HCT116 (cell line): ENCODE measurements around the gene DOK6. TPM values are rescaled to one million over a fixed set of nuclear protein-coding genes. Genes with fewer than 3 reads are reported as not detected.

Experiments used
- ATAC-seq: fragments of 200-7000 bp; cut with Tn5 transposase; 2 replicates; pipeline ENCODE4 v1.9.1; 2020; ENCODE audit warnings: mild to moderate bottlenecking, moderate library complexity
- BruUV-seq: library from RNA; stranded (reverse); fragments of 400-500 nt; replicated peaks from 2 replicates; lab custom pipeline; 2021; lab: Mats Ljungman, UMichigan
- CTCF ChIA-PET: fragments of 300-600 bp; sonication (Branson Sonifier 250); formaldehyde crosslinking; loops from one replicate; lab custom pipeline; 2021; ENCODE audit warnings: antibody characterized with exemption; lab: Charles Lee
- POLR2A ChIA-PET: fragments of 300-600, 350-600 bp; sonication (Branson Sonifier 250); formaldehyde crosslinking; loops from one replicate; lab custom pipeline; 2021; ENCODE audit warnings: antibody characterized with exemption; lab: Charles Lee
- RAD21 ChIA-PET, 2 experiments: fragments of 300-600 bp; sonication (Branson Sonifier 250); formaldehyde crosslinking; loops; one replicate each; lab custom pipeline; 2023; ENCODE audit warnings: low total read pairs in 2 of 2; ENCODE audit not compliant: uncharacterized antibody in 2 of 2, unreplicated experiment in 2 of 2, low non-redundant PET in 1 of 2; lab: Charles Lee
- DNase-seq: peaks from one replicate; pipeline ENCODE4 v3.0.0-alpha.2; 2010; ENCODE audit warnings: low read depth, low spot score
- H2AFZ ChIP-seq: fragments of 200-600 bp; shearing (Covaris generic), sonication (generic); 2 replicates; pipeline ENCODE4 v1.6.1; 2017; ENCODE audit warnings: low read depth, mixed run types, mixed read lengths, antibody characterized with exemption, low read length; ENCODE audit not compliant: poor library complexity, severe bottlenecking
- H3K27ac ChIP-seq: 2 replicates; pipeline ENCODE4 v1.5.1; 2012; ENCODE audit warnings: low read depth, low read length
- H3K27me3 ChIP-seq: fragments of 200-600 bp; sonication (generic); 2 replicates; pipeline ENCODE4 v1.6.1; 2016; ENCODE audit warnings: mixed run types, low read length, mixed read lengths; ENCODE audit not compliant: insufficient read depth
- H3K36me3 ChIP-seq, 2 experiments: fragments of 200-500 bp in 1 of 2; fragments of 200-600 bp in 1 of 2; sonication (Bioruptor generic) in 1 of 2; sonication (generic) in 1 of 2; 2 replicates each; pipeline versions ENCODE4 v1.5.1 to v1.6.1; 2014 to 2016; ENCODE audit warnings: low read length in 2 of 2, inconsistent platforms in 1 of 2, mixed read lengths in 1 of 2, mixed run types in 1 of 2; ENCODE audit not compliant: insufficient read depth in 2 of 2, control insufficient read depth in 1 of 2
- H3K4me1 ChIP-seq, 2 experiments: fragments of 200-600 bp in 1 of 2; sonication (generic) in 1 of 2; 2 replicates each; pipeline versions ENCODE4 v1.5.1 to v1.6.1; 2012 to 2017; ENCODE audit warnings: low read length in 2 of 2, inconsistent platforms in 1 of 2, mild to moderate bottlenecking in 1 of 2, mixed read lengths in 1 of 2, mixed run types in 1 of 2, moderate library complexity in 1 of 2; ENCODE audit not compliant: insufficient read depth in 2 of 2, control insufficient read depth in 1 of 2
- H3K4me2 ChIP-seq: fragments of 200-600 bp; sonication (generic); 2 replicates; pipeline ENCODE4 v1.6.1; 2017; ENCODE audit warnings: mixed run types, low read length, mixed read lengths
- H3K4me3 ChIP-seq, 2 experiments: fragments of 200-600 bp in 1 of 2; sonication (generic) in 1 of 2; replicated peaks in 1 of 2; 2 replicates each; pipeline ENCODE4 v1.5.1; 2011 to 2016; ENCODE audit warnings: low read length in 2 of 2, control low read depth in 1 of 2, low read depth in 1 of 2, mild to moderate bottlenecking in 1 of 2, mixed read lengths in 1 of 2, mixed run types in 1 of 2
- H3K79me2 ChIP-seq: fragments of 200-600 bp; sonication (generic); 2 replicates; pipeline ENCODE4 v1.6.1; 2017; ENCODE audit warnings: mild to moderate bottlenecking, mixed run types, low read length, moderate library complexity, mixed read lengths; ENCODE audit not compliant: insufficient read depth
- H3K9ac ChIP-seq: fragments of 200-600 bp; sonication (generic); 2 replicates; pipeline ENCODE4 v1.6.1; 2016; ENCODE audit warnings: low read length, mixed read lengths
- H3K9me2 ChIP-seq: fragments of 200-600 bp; sonication (generic), shearing (Covaris generic); 2 replicates; pipeline ENCODE4 v1.6.1; 2017; ENCODE audit warnings: mixed run types, mild to moderate bottlenecking, moderate library complexity; ENCODE audit not compliant: insufficient read depth
- H3K9me3 ChIP-seq, 2 experiments: fragments of 200-500 bp in 1 of 2; fragments of 200-600 bp in 1 of 2; sonication (Bioruptor generic) in 1 of 2; sonication (generic) in 1 of 2; 2 replicates each; pipeline ENCODE4 v1.6.1; 2014 to 2017; ENCODE audit warnings: low read length in 2 of 2, mixed read lengths in 2 of 2, inconsistent platforms in 1 of 2, low read depth in 1 of 2, mild to moderate bottlenecking in 1 of 2, mixed run types in 1 of 2, moderate library complexity in 1 of 2; ENCODE audit not compliant: control insufficient read depth in 1 of 2, insufficient read depth in 1 of 2
- H4K20me1 ChIP-seq: fragments of 200-600 bp; sonication (generic), shearing (Covaris generic); 2 replicates; pipeline ENCODE4 v1.6.1; 2017; ENCODE audit warnings: mixed run types, mild to moderate bottlenecking, moderate library complexity; ENCODE audit not compliant: insufficient read depth
- CBX3 ChIP-seq: IDR thresholded peaks from 2 replicates; pipeline ENCODE4 v1.6.1; 2012; ENCODE audit warnings: low read depth
- EGR1 ChIP-seq: IDR thresholded peaks from 2 replicates; pipeline ENCODE4 v1.6.1; 2012; ENCODE audit warnings: low read depth
- EZH2phosphoT487 ChIP-seq: fragments of 200-600 bp; IDR thresholded peaks from 2 replicates; pipeline ENCODE4 v1.6.1; 2018; ENCODE audit warnings: antibody characterized with exemption, borderline replicate concordance
- FOSL1 ChIP-seq: IDR thresholded peaks from 2 replicates; pipeline ENCODE4 v1.6.1; 2012; ENCODE audit warnings: low read depth
- JUND ChIP-seq: IDR thresholded peaks from 2 replicates; pipeline ENCODE4 v1.6.1; 2012
- intact Hi-C: fragments of 100-400 bp; cut with micrococcal nuclease; formaldehyde crosslinking; loops from 2 replicates; pipeline ENCODE4 v1.10.0; 2022
- total RNA-seq: library from RNA; stranded (reverse); gene quantifications from one replicate; pipeline ENCODE4 v1.2.1, GENCODE V29; 2021; ENCODE audit not compliant: unreplicated experiment
- TF ChIP-seq, protein P1 (sequence below): IDR thresholded peaks from 2 replicates; pipeline ENCODE4 v1.6.1; 2012; ENCODE audit warnings: low read depth
- TF ChIP-seq, protein P2 (sequence below), 3 experiments: fragments of 200-600 bp in 1 of 3; sonication (generic) in 1 of 3; IDR thresholded peaks in 2 of 3; conservative IDR thresholded peaks in 1 of 3; 2 replicates each; pipeline ENCODE4 v1.5.1; 2012 to 2017; ENCODE audit warnings: low read depth in 2 of 3, low read length in 2 of 3, antibody characterized with exemption in 1 of 3, borderline replicate concordance in 1 of 3, control low read depth in 1 of 3, mild to moderate bottlenecking in 1 of 3, mixed read lengths in 1 of 3, mixed run types in 1 of 3, moderate library complexity in 1 of 3; ENCODE audit not compliant: insufficient read depth in 1 of 3
- TF ChIP-seq, protein P3 (sequence below): IDR thresholded peaks from 2 replicates; pipeline ENCODE4 v1.6.1; 2012

Gene DOK6
- total RNA-seq, 1 experiment from 2014 or later, result not detected

DNA sequence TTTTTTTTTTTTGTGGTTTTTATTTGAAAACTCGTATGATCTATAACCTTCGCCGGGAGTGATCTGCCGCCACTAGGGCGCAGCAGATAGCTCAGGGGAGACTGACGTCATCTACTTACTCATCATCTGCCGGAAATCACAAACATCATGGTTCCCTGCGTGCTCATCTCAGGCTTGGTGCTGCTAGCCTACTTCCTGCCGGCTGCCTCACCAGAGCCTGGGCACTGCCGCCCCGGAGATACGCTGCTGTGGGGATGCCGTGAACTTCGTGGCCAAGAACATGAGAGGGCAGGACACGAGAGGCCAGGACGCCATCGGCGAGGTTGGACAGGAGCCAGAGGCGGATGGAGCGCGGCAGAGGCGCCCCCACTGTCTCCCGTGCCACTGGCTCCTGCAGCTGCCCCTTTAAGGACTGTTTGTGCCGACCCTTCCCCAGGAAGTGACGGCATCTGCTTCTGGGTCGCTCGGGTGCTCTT, 68.8 kb downstream of the DOK6 start:
- Histone ChIP-seq H3K79me2 (no peaks in the 10 kb centered on the region), H2AFZ (peak overlapping the region; percentile 90), H3K27me3 (no peaks in the 10 kb centered on the region), H3K36me3 (no peaks in the 10 kb centered on the region), H3K4me1 (peaks cover 0 to 4% of the 10 kb centered on the region in 2 experiments; a peak in 1 of 4 replicates), H3K9me3 (no peaks in the 10 kb centered on the region), H3K27ac (no peak overlapping the region), H4K20me1 (no peaks in the 10 kb centered on the region), H3K9me2 (no peaks in the 10 kb centered on the region), H3K4me2 (no peak overlapping the region), H3K4me3 (no peak overlapping the region), H3K9ac (no peak overlapping the region)
- peak; percentile 87 for ATAC-seq
- TF ChIP-seq EZH2phosphoT487 (no peak), CBX3 (0 out of 2 replicates have a peak, but pooled peaks have one; percentile 13), EGR1 (no peak), JUND (0 out of 2 replicates have a peak, but pooled peaks have one; percentile 28), FOSL1 (peak; percentile 25; the same call in 1 of the 2 replicates)
- TF ChIP-seq, protein P1, sequence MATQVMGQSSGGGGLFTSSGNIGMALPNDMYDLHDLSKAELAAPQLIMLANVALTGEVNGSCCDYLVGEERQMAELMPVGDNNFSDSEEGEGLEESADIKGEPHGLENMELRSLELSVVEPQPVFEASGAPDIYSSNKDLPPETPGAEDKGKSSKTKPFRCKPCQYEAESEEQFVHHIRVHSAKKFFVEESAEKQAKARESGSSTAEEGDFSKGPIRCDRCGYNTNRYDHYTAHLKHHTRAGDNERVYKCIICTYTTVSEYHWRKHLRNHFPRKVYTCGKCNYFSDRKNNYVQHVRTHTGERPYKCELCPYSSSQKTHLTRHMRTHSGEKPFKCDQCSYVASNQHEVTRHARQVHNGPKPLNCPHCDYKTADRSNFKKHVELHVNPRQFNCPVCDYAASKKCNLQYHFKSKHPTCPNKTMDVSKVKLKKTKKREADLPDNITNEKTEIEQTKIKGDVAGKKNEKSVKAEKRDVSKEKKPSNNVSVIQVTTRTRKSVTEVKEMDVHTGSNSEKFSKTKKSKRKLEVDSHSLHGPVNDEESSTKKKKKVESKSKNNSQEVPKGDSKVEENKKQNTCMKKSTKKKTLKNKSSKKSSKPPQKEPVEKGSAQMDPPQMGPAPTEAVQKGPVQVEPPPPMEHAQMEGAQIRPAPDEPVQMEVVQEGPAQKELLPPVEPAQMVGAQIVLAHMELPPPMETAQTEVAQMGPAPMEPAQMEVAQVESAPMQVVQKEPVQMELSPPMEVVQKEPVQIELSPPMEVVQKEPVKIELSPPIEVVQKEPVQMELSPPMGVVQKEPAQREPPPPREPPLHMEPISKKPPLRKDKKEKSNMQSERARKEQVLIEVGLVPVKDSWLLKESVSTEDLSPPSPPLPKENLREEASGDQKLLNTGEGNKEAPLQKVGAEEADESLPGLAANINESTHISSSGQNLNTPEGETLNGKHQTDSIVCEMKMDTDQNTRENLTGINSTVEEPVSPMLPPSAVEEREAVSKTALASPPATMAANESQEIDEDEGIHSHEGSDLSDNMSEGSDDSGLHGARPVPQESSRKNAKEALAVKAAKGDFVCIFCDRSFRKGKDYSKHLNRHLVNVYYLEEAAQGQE, result no peak
- TF ChIP-seq, protein P2, sequence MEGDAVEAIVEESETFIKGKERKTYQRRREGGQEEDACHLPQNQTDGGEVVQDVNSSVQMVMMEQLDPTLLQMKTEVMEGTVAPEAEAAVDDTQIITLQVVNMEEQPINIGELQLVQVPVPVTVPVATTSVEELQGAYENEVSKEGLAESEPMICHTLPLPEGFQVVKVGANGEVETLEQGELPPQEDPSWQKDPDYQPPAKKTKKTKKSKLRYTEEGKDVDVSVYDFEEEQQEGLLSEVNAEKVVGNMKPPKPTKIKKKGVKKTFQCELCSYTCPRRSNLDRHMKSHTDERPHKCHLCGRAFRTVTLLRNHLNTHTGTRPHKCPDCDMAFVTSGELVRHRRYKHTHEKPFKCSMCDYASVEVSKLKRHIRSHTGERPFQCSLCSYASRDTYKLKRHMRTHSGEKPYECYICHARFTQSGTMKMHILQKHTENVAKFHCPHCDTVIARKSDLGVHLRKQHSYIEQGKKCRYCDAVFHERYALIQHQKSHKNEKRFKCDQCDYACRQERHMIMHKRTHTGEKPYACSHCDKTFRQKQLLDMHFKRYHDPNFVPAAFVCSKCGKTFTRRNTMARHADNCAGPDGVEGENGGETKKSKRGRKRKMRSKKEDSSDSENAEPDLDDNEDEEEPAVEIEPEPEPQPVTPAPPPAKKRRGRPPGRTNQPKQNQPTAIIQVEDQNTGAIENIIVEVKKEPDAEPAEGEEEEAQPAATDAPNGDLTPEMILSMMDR (IDR thresholded peaks at IDR 0.05 in 2 of 3, conservative IDR thresholded peaks at IDR 0.05 in 1 of 3; ENCODE audit: borderline replicate concordance in 1 of 3, insufficient read depth in 1 of 3, low read depth in 2 of 3, low read length in 2 of 3), result peak in 2 of 3 experiments; percentile 70 to 71; a peak in 4 of 6 replicates
- TF ChIP-seq, protein P3, sequence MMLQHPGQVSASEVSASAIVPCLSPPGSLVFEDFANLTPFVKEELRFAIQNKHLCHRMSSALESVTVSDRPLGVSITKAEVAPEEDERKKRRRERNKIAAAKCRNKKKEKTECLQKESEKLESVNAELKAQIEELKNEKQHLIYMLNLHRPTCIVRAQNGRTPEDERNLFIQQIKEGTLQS, result 0 out of 2 replicates have a peak, but pooled peaks have one; percentile 46
- ChIA-PET POLR2A (no interaction called here), RAD21 (no interaction called here), CTCF (interaction anchor here (1.0 kb wide), 1 partner anchor 8 kb away, joined by 3 read pairs; no protein-coding TSS in a partner anchor)
- peak; percentile 45 for DNase-seq
- intact Hi-C loops, result no loop called here
- no TSS peak for BruUV-seq
